WI38 (cell line): ENCODE results near the gene HPS5.

Source experiments
- H3K4me3 ChIP-seq: 2 replicates; pipeline ENCODE4 v1.5.1; 2011; ENCODE audit warnings: low read depth, mild to moderate bottlenecking, control low read depth, low read length
- TF ChIP-seq, protein P1 (sequence below): IDR thresholded peaks from 2 replicates; pipeline ENCODE4 v1.5.1; 2012; ENCODE audit warnings: low read depth, mild to moderate bottlenecking, control low read depth, low read length

Gene HPS5

DNA sequence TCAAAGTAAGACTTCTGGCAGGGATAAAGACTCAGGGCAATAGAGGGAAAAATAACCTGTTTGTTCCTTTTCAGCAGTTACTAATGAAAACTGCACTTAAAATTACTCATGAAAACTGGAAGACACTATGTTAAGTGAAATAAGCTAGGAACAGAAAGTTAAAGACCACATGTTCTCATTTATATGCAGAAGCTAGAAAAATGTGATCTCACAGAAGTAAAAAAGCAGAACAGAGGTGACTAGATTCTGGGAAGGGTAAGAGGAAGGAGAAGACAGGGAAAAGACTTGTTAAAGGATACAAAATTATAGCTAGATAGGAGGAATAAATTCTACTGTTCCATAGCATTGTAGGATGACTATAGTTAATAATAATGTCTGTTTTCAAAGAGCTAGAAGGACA, 22.2 kb downstream of the HPS5 start:
- no peak overlapping the region for H3K4me3 ChIP-seq
- TF ChIP-seq, protein P1, sequence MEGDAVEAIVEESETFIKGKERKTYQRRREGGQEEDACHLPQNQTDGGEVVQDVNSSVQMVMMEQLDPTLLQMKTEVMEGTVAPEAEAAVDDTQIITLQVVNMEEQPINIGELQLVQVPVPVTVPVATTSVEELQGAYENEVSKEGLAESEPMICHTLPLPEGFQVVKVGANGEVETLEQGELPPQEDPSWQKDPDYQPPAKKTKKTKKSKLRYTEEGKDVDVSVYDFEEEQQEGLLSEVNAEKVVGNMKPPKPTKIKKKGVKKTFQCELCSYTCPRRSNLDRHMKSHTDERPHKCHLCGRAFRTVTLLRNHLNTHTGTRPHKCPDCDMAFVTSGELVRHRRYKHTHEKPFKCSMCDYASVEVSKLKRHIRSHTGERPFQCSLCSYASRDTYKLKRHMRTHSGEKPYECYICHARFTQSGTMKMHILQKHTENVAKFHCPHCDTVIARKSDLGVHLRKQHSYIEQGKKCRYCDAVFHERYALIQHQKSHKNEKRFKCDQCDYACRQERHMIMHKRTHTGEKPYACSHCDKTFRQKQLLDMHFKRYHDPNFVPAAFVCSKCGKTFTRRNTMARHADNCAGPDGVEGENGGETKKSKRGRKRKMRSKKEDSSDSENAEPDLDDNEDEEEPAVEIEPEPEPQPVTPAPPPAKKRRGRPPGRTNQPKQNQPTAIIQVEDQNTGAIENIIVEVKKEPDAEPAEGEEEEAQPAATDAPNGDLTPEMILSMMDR: no peak

DNA sequence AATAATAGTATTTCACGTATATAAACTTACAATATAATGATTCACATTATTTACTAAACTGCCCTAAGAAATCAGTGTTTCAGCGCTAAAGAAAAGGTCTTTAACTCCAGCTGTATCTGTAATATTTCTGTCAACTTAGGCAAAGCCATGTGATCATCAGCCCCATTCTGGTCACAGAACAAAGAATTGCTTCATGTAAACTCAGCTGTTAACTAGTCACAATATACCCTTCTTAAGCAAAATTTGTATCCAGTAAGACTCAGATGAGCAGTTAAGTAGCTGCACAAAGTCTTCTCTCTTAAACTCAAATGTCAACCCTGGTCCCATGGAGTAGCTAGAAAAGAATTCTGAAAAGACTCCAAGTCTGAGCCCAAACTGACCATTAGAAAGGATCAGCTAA, 26.6 kb downstream of the HPS5 start:
- TF ChIP-seq, protein P1: no peak
- no peak overlapping the region for H3K4me3 ChIP-seq

DNA sequence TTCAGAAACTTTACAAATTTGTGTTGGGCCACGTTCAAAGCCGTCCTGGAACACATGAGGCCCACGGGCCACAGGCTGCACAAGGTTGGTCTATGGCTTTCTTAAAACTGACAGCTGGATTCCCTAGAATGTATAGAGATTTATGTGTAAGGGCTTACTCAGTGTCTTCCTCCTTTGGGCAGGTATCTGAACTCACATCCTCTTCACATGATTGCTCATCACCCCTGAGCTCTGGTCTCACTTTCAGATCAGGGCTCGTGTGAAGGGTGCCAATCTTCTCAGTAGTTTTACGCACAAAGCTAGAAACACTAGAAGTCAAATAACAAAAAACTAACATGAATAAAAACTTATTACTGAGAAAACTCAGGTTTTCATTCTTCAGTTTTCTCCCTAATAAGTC, 27.1 kb downstream of the HPS5 start:
- no peak overlapping the region for H3K4me3 ChIP-seq
- TF ChIP-seq, protein P1: no peak

DNA sequence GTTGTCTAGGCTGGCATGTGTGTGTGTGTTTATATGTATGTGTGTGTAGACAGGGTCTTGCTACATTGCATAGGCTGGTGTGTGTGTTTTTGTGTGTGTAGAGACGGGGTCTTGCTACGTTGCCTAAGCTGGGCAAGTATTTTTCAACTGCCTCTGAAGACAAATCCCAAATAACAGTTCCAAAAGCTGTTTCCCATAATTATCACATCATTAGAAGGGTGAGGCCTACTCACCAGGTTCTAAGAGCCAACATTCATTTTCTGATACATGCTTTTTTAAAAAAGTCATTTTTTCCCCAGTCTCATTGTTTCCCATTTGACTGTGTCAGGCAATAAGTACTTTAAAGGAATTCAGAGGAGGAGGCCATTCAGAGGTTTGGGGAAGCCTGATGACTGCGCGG, 33.0 kb downstream of the HPS5 start:
- no peak overlapping the region for H3K4me3 ChIP-seq
- TF ChIP-seq, protein P1: no peak

DNA sequence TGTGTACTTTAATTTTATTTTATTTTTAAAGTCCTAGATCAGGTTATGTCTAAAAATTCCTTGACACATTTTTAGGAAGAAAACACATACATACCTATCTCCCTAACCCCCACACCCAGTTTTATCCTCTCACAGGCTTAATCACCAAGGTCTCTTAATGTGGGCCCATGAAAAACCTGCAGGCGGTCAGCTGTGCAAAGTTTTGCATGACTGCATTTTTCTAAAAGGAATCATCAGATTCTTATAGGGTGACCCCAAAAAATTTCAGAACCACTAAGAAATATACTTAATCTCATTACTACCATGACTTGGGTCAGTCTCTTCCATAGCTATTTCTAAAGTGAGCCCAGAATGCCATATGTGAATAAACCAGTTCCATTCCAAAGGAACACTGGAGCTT, 36.1 kb downstream of the HPS5 start:
- H3K4me3 ChIP-seq: no peak overlapping the region
- TF ChIP-seq, protein P1: no peak

DNA sequence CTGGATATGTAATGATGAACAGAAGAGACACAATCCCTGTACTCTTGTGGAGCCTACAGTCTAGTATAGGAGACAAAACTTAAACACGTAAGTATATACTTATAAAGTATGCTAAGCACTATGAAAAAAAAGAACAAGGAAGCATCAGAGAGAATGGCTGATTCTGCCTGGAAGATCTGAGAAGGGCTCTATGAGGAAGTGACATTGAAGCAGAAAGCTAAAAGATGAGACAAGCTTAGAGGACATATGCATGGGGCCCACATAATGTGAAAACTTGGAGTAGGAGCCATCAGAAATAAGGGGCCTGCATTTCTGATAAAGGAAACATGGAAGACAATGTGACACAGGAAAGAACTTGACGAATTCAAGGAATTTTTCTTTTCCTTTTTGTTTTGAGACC, 39.3 kb downstream of the HPS5 start:
- TF ChIP-seq, protein P1: no peak

DNA sequence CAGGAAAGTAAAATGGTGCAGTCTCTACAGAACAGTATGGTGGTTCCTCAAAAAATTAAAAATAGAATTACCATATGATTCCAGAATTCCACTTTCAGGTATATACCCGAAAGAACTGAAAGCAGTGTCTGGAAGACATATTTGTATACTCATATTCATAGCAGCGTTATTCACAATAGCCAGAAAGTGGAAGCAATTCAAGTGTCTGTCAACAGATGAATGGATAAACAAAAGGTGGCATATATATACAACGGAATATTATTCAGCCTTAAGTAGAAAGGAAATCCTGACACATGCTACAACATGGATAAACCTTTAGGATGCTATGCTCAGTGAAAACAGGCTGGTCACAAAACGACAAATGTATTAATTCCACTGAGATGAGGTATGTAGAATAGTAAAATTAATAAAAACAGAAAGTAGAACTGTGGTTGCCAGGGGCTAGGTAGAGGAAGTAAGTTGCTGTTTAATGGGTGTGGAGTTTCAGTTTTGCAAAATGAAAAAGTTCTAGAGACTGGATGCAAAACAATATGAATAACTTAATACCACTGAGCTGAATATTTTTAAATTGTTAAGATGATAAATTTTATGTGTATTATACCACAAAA, 41.4 kb downstream of the HPS5 start:
- no peak overlapping the region for H3K4me3 ChIP-seq
- TF ChIP-seq, protein P1: no peak

More for the DNA sequence above, 39.3 kb downstream of the HPS5 start:
- no peak overlapping the region for H3K4me3 ChIP-seq
